DND-41 (cell line): ENCODE results near the gene AGMO.

ENCODE experiments used
- ATAC-seq: fragments of 200-7000 bp; cut with Tn5 transposase; 3 replicates; pipeline ENCODE4 v1.9.1; 2021; ENCODE audit warnings: low read depth; ENCODE audit not compliant: insufficient read depth
- DNase-seq: peaks from one replicate; pipeline ENCODE4 v3.0.0-alpha.2; 2020
- H2AFZ ChIP-seq: 2 replicates; pipeline ENCODE4 v1.6.0; 2012; ENCODE audit warnings: low read depth, low read length
- H3K27ac ChIP-seq: 2 replicates; pipeline ENCODE4 v1.5.1; 2012; ENCODE audit warnings: low read length, inconsistent platforms
- H3K27me3 ChIP-seq: fragments of 200-600 bp; sonication (generic); 2 replicates; pipeline ENCODE4 v1.6.0; 2012; ENCODE audit warnings: low read length, mild to moderate bottlenecking, inconsistent platforms; ENCODE audit not compliant: insufficient read depth, poor library complexity
- H3K36me3 ChIP-seq: 2 replicates; pipeline ENCODE4 v1.5.1; 2012; ENCODE audit warnings: low read length, inconsistent platforms; ENCODE audit not compliant: insufficient read depth
- H3K4me1 ChIP-seq: 2 replicates; pipeline ENCODE4 v1.5.1; 2012; ENCODE audit warnings: mild to moderate bottlenecking, low read length; ENCODE audit not compliant: insufficient read depth
- H3K4me2 ChIP-seq: 2 replicates; pipeline ENCODE4 v1.6.0; 2012; ENCODE audit warnings: mild to moderate bottlenecking, moderate library complexity, low read length, inconsistent platforms; ENCODE audit not compliant: insufficient read depth
- H3K4me3 ChIP-seq, 2 experiments: fragments of 200-600 bp in 1 of 2; shearing (Covaris generic) in 1 of 2; 2 replicates each; pipeline ENCODE4 v1.5.1; 2012 to 2016; ENCODE audit warnings: inconsistent platforms in 2 of 2, low read length in 2 of 2, mild to moderate bottlenecking in 2 of 2, low read depth in 1 of 2, moderate library complexity in 1 of 2
- H3K79me2 ChIP-seq: 2 replicates; pipeline ENCODE4 v1.6.0; 2012; ENCODE audit warnings: low read length, inconsistent platforms; ENCODE audit not compliant: insufficient read depth
- H3K9ac ChIP-seq: 2 replicates; pipeline ENCODE4 v1.6.0; 2012; ENCODE audit warnings: low read depth, mild to moderate bottlenecking, inconsistent platforms, low read length, moderate library complexity
- H3K9me3 ChIP-seq: 2 replicates; pipeline ENCODE4 v1.5.1; 2012; ENCODE audit warnings: low read length, moderate library complexity, mild to moderate bottlenecking, inconsistent platforms; ENCODE audit not compliant: insufficient read depth, severe bottlenecking
- H4K20me1 ChIP-seq: 2 replicates; pipeline ENCODE4 v1.6.0; 2012; ENCODE audit warnings: low read length; ENCODE audit not compliant: insufficient read depth
- CTCF ChIP-seq: IDR thresholded peaks from 2 replicates; pipeline ENCODE4 v1.5.1; 2012; ENCODE audit warnings: borderline replicate concordance, low read length, moderate library complexity, mild to moderate bottlenecking; ENCODE audit not compliant: poor library complexity, severe bottlenecking; ENCODE audit errors: extremely low read depth
- EZH2 ChIP-seq: IDR thresholded peaks from 3 replicates; pipeline ENCODE4 v1.6.1; 2012; ENCODE audit warnings: borderline replicate concordance, low read depth, mild to moderate bottlenecking, moderate library complexity, low read length, inconsistent platforms; ENCODE audit not compliant: severe bottlenecking

The AGMO gene

GRCh38 chr7:15560968-15561367 lies 847 bp downstream of the AGMO start:
- Histone ChIP-seq H3K9ac (no peak overlapping the region), H4K20me1 (no peaks in the 10 kb centered on the region), H3K4me3 (no peak overlapping the region), H3K27me3 (no peaks in the 10 kb centered on the region), H2AFZ (no peak overlapping the region), H3K4me2 (no peak overlapping the region), H3K4me1 (no peaks in the 10 kb centered on the region), H3K79me2 (no peaks in the 10 kb centered on the region), H3K27ac (no peak overlapping the region), H3K9me3 (no peaks in the 10 kb centered on the region), H3K36me3 (no peaks in the 10 kb centered on the region)
- DNase-seq (no peak), ATAC-seq (no peak)
- TF ChIP-seq EZH2 (no peak), CTCF (no peak)

- no peaks in the 10 kb centered on the region for H3K9me3 ChIP-seq
- TF ChIP-seq CTCF = no peak
- no peak overlapping the region for H3K9ac ChIP-seq
- no peak overlapping the region for H2AFZ ChIP-seq
- no peaks in the 10 kb centered on the region for H3K79me2 ChIP-seq
- H3K27me3 ChIP-seq = no peaks in the 10 kb centered on the region
- H4K20me1 ChIP-seq = no peaks in the 10 kb centered on the region
- no peak for ATAC-seq
- no peak overlapping the region for H3K4me3 ChIP-seq
- H3K4me1 ChIP-seq = no peaks in the 10 kb centered on the region
- no peak overlapping the region for H3K4me2 ChIP-seq
- no peak overlapping the region for H3K27ac ChIP-seq
- no peak for DNase-seq
- H3K36me3 ChIP-seq = no peaks in the 10 kb centered on the region
These were observed 2.3 kb downstream of the AGMO start for GRCh38 chr7:15559416-15559928.

- TF ChIP-seq CTCF (no peak), EZH2 (no peak)
- no peak overlapping the region for H3K27ac ChIP-seq
- H3K4me3 ChIP-seq = no peak overlapping the region
- H3K36me3 ChIP-seq = no peaks in the 10 kb centered on the region
- ATAC-seq = no peak
- no peak for DNase-seq
- H3K4me1 ChIP-seq = no peaks in the 10 kb centered on the region
- H3K79me2 ChIP-seq = no peaks in the 10 kb centered on the region
- H3K9ac ChIP-seq = no peak overlapping the region
- H2AFZ ChIP-seq = no peak overlapping the region
- no peaks in the 10 kb centered on the region for H3K27me3 ChIP-seq
- H4K20me1 ChIP-seq = no peaks in the 10 kb centered on the region
- H3K4me2 ChIP-seq = no peak overlapping the region
- H3K9me3 ChIP-seq = no peaks in the 10 kb centered on the region
These were observed 3.1 kb downstream of the AGMO start for GRCh38 chr7:15558756-15559155.

- Histone ChIP-seq H2AFZ (no peak overlapping the region), H3K27ac (no peak overlapping the region), H3K79me2 (no peaks in the 10 kb centered on the region), H3K9me3 (no peaks in the 10 kb centered on the region), H3K27me3 (no peaks in the 10 kb centered on the region), H3K4me2 (no peak overlapping the region), H3K4me1 (no peaks in the 10 kb centered on the region), H3K4me3 (no peak overlapping the region), H4K20me1 (no peaks in the 10 kb centered on the region), H3K9ac (no peak overlapping the region), H3K36me3 (no peaks in the 10 kb centered on the region)
- DNase-seq (no peak), ATAC-seq (no peak)
- TF ChIP-seq EZH2 (no peak), CTCF (no peak)
These were observed 4.1 kb downstream of the AGMO start for GRCh38 chr7:15557686-15558085.
